Progenitor cell of endocrine pancreas (in vitro differentiated cells): ENCODE measurements around the gene GAGE12J. TPM values are rescaled to one million over a fixed set of nuclear protein-coding genes. Genes with fewer than 3 reads are reported as not detected.
"Not testable (repeated sequence)": the region's sequence is repeated elsewhere in the genome, so short reads cannot be mapped to it uniquely, and the experiment has no call there.

Source experiments
- DNase-seq: peaks from one replicate; pipeline ENCODE4 v3.0.0; 2021; ENCODE audit warnings: low spot score; ENCODE audit not compliant: unreplicated experiment
- H3K27ac Mint-ChIP-seq: 2 replicates; pipeline ENCODE4 v1.8.0; 2021; ENCODE audit warnings: mild to moderate bottlenecking, moderate library complexity, mixed read lengths
- H3K27me3 Mint-ChIP-seq: 2 replicates; pipeline ENCODE4 v1.8.0; 2021; ENCODE audit warnings: mixed read lengths
- H3K36me3 Mint-ChIP-seq: 2 replicates; pipeline ENCODE4 v1.8.0; 2022; ENCODE audit warnings: mixed read lengths; ENCODE audit not compliant: insufficient read depth
- H3K4me1 Mint-ChIP-seq: 2 replicates; pipeline ENCODE4 v1.8.0; 2021; ENCODE audit warnings: low read depth, mixed read lengths
- H3K4me3 Mint-ChIP-seq: 2 replicates; pipeline ENCODE4 v1.8.0; 2021; ENCODE audit warnings: low read depth, mild to moderate bottlenecking, moderate library complexity, mixed read lengths
- H3K9me3 Mint-ChIP-seq: 2 replicates; pipeline ENCODE4 v1.8.0; 2021; ENCODE audit warnings: low read depth, mixed read lengths
- CTCF ChIP-seq: fragments of 200-600 bp; sonication (generic); IDR thresholded peaks from one replicate; pipeline ENCODE4 v1.5.0; 2021; ENCODE audit warnings: antibody characterized with exemption, mild to moderate bottlenecking; ENCODE audit not compliant: unreplicated experiment
- total RNA-seq: library from RNA; stranded (reverse); gene quantifications from 2 replicates; pipeline ENCODE4 v1.2.1, GENCODE V29; 2021

GAGE12J gene
- total RNA-seq, 1 donor from 2014 or later: not detected

- no peak for DNase-seq
- Mint-ChIP-seq H3K27me3 (no peaks in the 10 kb centered on the region), H3K4me1 (no peaks in the 10 kb centered on the region), H3K27ac (no peak overlapping the region), H3K9me3 (peaks cover 6% of the 10 kb centered on the region), H3K4me3 (no peak overlapping the region), H3K36me3 (peaks cover 1% of the 10 kb centered on the region)
- TF ChIP-seq CTCF: no peak
Observed at GRCh38 chrX:49286581-49286980, 35.3 kb upstream of the GAGE12J start.

- no peak for TF ChIP-seq CTCF
- no peak for DNase-seq
- no peaks in the 10 kb centered on the region for H3K36me3 Mint-ChIP-seq
- peaks cover 2% of the 10 kb centered on the region for H3K4me1 Mint-ChIP-seq
- H3K4me3 Mint-ChIP-seq: no peak overlapping the region
- H3K9me3 Mint-ChIP-seq: peaks cover 3% of the 10 kb centered on the region
- H3K27ac Mint-ChIP-seq: no peak overlapping the region
- peaks cover 3% of the 10 kb centered on the region for H3K27me3 Mint-ChIP-seq
Observed at GRCh38 chrX:49287665-49288064, 34.2 kb upstream of the GAGE12J start.

- H3K27ac Mint-ChIP-seq: no peak overlapping the region
- no peak overlapping the region for H3K4me3 Mint-ChIP-seq
- peaks cover 3% of the 10 kb centered on the region for H3K27me3 Mint-ChIP-seq
- TF ChIP-seq CTCF: no peak
- no peak for DNase-seq
- H3K9me3 Mint-ChIP-seq: peaks cover 3% of the 10 kb centered on the region
- H3K36me3 Mint-ChIP-seq: no peaks in the 10 kb centered on the region
- peaks cover 2% of the 10 kb centered on the region for H3K4me1 Mint-ChIP-seq
Observed at GRCh38 chrX:49290215-49290614, 31.6 kb upstream of the GAGE12J start.

GRCh38 chrX:49291615-49292337, 30.1 kb upstream of the GAGE12J start:
- Mint-ChIP-seq H3K36me3 (peaks cover 2% of the 10 kb centered on the region), H3K9me3 (peaks cover 13% of the 10 kb centered on the region), H3K4me1 (peaks cover 2% of the 10 kb centered on the region), H3K4me3 (no peak overlapping the region), H3K27me3 (peaks cover 3% of the 10 kb centered on the region), H3K27ac (no peak overlapping the region)
- peak; percentile 60 for TF ChIP-seq CTCF
- DNase-seq: peak; percentile 47

GRCh38 chrX:49292400-49293362, 29.2 kb upstream of the GAGE12J start:
- Mint-ChIP-seq H3K4me3 (no peak overlapping the region), H3K9me3 (peaks cover 15% of the 10 kb centered on the region), H3K36me3 (peaks cover 2% of the 10 kb centered on the region), H3K27me3 (peaks cover 3% of the 10 kb centered on the region), H3K27ac (no peak overlapping the region), H3K4me1 (peaks cover 2% of the 10 kb centered on the region)
- no peak for TF ChIP-seq CTCF
- no peak for DNase-seq

- not testable (repeated sequence) for H3K4me1 Mint-ChIP-seq, DNase-seq, H3K27ac Mint-ChIP-seq, H3K27me3 Mint-ChIP-seq, H3K4me3 Mint-ChIP-seq, H3K36me3 Mint-ChIP-seq
- peaks cover 28% of the 10 kb centered on the region for H3K9me3 Mint-ChIP-seq
Observed at GRCh38 chrX:49299293-49299692, 22.5 kb upstream of the GAGE12J start.
